22Rv1 (cell line): ENCODE results near the gene ACACB.
A peak's percentile ranks its signal among the peaks of the same experiment; 100 is the strongest.

Experiments used
- H3K27ac ChIP-seq: fragments of 450-650 bp; 2 replicates; pipeline ENCODE4 v1.5.1; 2017
- ZFX ChIP-seq: fragments of 450-650 bp; IDR thresholded peaks from 2 replicates; pipeline ENCODE4 v1.6.1; 2017; ENCODE audit warnings: antibody characterized with exemption, borderline replicate concordance
- TF ChIP-seq, protein P1 (sequence below): fragments of 450-650 bp; IDR thresholded peaks from 2 replicates; pipeline ENCODE4 v1.5.1; 2017; ENCODE audit warnings: mild to moderate bottlenecking

Gene ACACB

DNA sequence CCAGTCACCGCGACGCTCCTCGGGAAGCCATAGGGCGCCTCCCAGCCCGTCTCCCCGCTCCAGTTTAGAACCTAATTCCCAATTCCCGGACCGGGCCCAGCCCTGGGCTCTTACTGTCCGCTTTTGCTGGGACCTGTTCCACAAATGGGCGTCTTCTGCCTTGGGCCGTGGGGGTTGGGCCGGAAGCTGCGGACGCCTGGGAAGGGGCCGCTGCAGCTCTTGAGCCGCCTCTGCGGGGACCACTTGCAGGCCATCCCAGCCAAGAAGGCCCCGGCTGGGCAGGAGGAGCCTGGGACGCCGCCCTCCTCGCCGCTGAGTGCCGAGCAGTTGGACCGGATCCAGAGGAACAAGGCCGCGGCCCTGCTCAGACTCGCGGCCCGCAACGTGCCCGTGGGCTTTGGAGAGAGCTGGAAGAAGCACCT lies 18.2 kb upstream of the ACACB start:
- H3K27ac ChIP-seq, result peak overlapping the region; percentile 97
- TF ChIP-seq, protein P1, sequence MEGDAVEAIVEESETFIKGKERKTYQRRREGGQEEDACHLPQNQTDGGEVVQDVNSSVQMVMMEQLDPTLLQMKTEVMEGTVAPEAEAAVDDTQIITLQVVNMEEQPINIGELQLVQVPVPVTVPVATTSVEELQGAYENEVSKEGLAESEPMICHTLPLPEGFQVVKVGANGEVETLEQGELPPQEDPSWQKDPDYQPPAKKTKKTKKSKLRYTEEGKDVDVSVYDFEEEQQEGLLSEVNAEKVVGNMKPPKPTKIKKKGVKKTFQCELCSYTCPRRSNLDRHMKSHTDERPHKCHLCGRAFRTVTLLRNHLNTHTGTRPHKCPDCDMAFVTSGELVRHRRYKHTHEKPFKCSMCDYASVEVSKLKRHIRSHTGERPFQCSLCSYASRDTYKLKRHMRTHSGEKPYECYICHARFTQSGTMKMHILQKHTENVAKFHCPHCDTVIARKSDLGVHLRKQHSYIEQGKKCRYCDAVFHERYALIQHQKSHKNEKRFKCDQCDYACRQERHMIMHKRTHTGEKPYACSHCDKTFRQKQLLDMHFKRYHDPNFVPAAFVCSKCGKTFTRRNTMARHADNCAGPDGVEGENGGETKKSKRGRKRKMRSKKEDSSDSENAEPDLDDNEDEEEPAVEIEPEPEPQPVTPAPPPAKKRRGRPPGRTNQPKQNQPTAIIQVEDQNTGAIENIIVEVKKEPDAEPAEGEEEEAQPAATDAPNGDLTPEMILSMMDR, result no peak
- no peak for TF ChIP-seq ZFX

DNA sequence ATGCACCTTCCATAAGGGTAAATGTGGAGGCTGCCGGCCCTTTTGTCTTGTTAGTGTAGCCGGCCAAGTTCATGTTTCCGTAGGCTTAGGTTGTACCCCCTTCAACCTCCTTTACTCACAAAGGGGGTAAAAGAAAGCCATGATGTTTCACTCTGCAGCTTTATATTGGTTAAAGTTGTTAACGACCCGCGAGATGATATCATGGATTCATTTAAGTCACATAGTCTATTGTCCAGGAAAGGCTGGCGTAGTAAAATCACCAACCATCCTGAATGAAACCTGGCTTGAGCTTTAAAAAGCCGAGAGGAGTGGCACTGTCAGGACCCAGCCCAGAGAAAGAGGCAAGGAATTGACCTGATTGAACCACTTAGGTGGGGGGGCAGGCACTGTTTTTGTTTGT lies 17.7 kb upstream of the ACACB start:
- H3K27ac ChIP-seq, result peak overlapping the region; percentile 97

DNA sequence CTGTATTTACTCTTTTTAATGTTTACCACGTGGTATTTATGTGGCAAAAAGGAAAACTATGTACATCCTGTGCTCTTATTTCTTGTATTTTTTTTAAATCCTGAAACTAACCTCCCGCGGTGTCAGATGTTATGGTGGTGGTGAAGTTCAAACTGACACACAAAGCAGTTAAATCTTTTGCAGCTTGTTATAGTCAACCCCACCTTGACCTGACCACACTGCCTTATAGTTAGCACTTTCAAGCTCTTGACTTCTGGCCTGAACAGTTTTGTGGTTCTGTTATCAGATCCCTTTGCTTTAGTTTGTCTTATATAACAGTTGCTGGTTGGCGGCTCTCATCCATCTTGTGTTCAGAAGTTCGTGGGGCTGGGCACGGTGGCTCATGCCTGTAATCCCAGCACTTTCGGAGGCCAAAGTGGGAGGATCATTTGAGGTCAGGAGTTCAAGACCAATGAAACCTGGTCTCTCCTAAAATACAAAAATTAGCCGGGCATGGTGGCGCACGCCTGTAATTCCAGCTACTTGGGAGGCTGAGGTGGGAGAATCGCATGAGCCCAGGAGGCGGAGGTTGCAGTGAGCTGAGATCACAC lies 16.9 kb upstream of the ACACB start:
- TF ChIP-seq ZFX, result no peak
- TF ChIP-seq, protein P1, result no peak
- peak overlapping the region; percentile 97; the same call in 1 of the 2 replicates for H3K27ac ChIP-seq

More for the DNA sequence above, 17.7 kb upstream of the ACACB start:
- TF ChIP-seq, protein P1, result no peak
- TF ChIP-seq ZFX, result no peak

DNA sequence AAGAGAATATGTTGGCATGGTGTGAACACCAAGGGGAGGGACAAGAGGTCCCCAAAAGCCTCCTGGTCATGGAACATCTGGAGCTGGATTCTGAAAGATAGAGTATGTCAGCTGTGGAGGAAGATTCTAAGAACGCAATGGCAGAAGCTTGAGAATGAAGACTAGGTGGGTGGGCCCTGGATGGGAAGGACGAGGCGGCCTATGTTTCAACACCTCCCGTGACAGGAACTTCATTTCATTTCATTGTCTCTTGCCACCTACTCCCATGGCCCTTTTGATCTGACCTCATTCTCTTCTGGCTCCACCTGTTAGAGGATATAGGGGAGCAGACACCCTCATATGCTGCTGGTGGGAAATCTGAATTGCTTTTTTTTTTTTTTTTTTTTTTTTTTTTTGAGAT lies 15.6 kb upstream of the ACACB start:
- H3K27ac ChIP-seq, result no peak overlapping the region

DNA sequence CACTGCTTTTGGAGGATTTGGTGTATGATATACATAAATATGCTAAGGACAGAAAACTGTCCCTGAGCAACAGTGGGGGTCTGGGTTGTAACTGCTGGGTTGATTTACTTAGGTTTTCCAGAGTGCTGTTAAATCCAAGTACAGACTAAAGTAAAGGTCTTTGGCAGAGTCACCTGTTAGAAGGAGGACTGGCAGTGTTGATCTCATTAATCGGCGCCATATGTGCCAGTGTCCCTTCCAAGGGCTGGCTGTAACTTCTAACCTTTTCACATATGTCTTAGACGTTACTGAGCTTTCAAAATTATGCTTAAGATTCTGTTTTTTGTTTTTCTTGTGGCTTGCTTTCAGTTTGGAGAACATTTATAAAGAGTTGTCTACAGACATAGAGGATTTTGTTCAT lies 13.9 kb upstream of the ACACB start:
- no peak overlapping the region for H3K27ac ChIP-seq
- TF ChIP-seq, protein P1, result no peak
- no peak for TF ChIP-seq ZFX

More for the DNA sequence above, 15.6 kb upstream of the ACACB start:
- TF ChIP-seq, protein P1, result no peak
- TF ChIP-seq ZFX, result no peak

DNA sequence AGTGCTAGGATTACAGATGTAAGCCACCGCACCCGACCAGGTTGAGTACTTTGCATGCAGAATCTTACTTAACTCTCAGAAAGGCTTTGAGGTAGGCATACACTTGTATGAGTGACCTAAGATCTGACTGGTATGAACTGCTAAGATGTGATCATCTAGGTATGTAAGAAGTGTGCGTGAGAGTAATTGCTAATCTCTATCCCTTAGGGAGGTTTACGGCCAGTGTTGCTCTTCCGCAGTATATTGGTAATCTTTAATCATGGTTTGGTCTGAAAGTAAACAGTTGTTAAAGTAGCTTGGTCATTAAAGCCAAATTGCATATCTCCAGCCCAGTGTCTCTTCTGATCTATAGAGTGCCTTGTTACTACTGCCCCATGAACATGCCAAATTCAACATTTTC lies 11.2 kb upstream of the ACACB start:
- no peak for TF ChIP-seq ZFX
- TF ChIP-seq, protein P1, result no peak

DNA sequence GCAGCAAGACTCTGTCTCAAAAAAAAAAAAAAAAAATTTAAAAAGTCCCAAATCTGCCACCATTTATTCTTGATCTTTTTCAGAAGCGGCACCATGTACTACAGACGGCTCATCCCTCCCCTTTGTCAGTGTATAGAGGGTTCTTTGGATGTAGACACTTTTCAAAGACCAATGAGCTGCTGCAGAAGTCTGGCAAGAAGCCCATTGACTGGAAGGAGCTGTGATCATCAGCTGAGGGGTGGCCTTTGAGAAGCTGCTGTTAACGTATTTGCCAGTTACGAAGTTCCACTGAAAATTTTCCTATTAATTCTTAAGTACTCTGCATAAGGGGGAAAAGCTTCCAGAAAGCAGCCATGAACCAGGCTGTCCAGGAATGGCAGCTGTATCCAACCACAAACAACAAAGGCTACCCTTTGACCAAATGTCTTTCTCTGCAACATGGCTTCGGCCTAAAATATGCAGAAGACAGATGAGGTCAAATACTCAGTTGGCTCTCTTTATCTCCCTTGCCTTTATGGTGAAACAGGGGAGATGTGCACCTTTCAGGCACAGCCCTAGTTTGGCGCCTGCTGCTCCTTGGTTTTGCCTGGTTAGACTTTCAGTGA lies 6.5 kb upstream of the ACACB start:
- TF ChIP-seq ZFX, result no peak
- TF ChIP-seq, protein P1, result no peak
- peak overlapping the region; percentile 79 for H3K27ac ChIP-seq

More for the DNA sequence above, 11.2 kb upstream of the ACACB start:
- peak overlapping the region; percentile 9; the same call in 1 of the 2 replicates for H3K27ac ChIP-seq
